HG03139 (cell line): Measurements from ENCODE around the gene PSAP.

ENCODE experiments used
- ATAC-seq: cut with Tn5 transposase; IDR thresholded peaks from one replicate; pipeline ENCODE4 v1.9.1; 2021; ENCODE audit not compliant: unreplicated experiment

PSAP gene

GRCh38 chr10:71788954-71789353 lies 62.1 kb downstream of the PSAP start:
- ATAC-seq = no peak

GRCh38 chr10:71784679-71785272 lies 66.3 kb downstream of the PSAP start:
- ATAC-seq = no peak

- ATAC-seq = no peak
These were observed 67.0 kb downstream of the PSAP start for GRCh38 chr10:71783917-71784678.

- ATAC-seq = no peak
These were observed 68.0 kb downstream of the PSAP start for GRCh38 chr10:71782917-71783490.

- ATAC-seq = no peak
These were observed 68.7 kb downstream of the PSAP start for GRCh38 chr10:71782221-71782916.

GRCh38 chr10:71780719-71781118 lies 70.3 kb downstream of the PSAP start:
- ATAC-seq = no peak

- ATAC-seq = no peak
These were observed 70.9 kb downstream of the PSAP start for GRCh38 chr10:71780156-71780555.

GRCh38 chr10:71779641-71780040 lies 71.4 kb downstream of the PSAP start:
- no peak for ATAC-seq

GRCh38 chr10:71778071-71778825 lies 72.8 kb downstream of the PSAP start:
- ATAC-seq = no peak

GRCh38 chr10:71777213-71777985 lies 73.7 kb downstream of the PSAP start:
- ATAC-seq = no peak

- ATAC-seq = no peak
These were observed 74.5 kb downstream of the PSAP start for GRCh38 chr10:71776481-71776925.

- no peak for ATAC-seq
These were observed 75.9 kb downstream of the PSAP start for GRCh38 chr10:71774916-71775702.

- peak; percentile 45 for ATAC-seq
These were observed 77.7 kb downstream of the PSAP start, which contains the start of gene VSIR for GRCh38 chr10:71773221-71773971. Gene VSIR, minus strand, starts transcription at chr10:71773520. Its CDS starts 81 bp downstream, at chr10:71773439.

- ATAC-seq = no peak
These were observed 78.2 kb downstream of the PSAP start for GRCh38 chr10:71772832-71773220.

- ATAC-seq = no peak
These were observed 79.0 kb downstream of the PSAP start for GRCh38 chr10:71771821-71772617.

GRCh38 chr10:71771204-71771603 lies 79.8 kb downstream of the PSAP start:
- no peak for ATAC-seq

GRCh38 chr10:71770789-71771188 lies 80.3 kb downstream of the PSAP start:
- ATAC-seq = no peak

- ATAC-seq = no peak
These were observed 80.8 kb downstream of the PSAP start for GRCh38 chr10:71770255-71770654.
